ENCODE data around the gene DNAJB2. TPM values are rescaled to one million over a fixed set of nuclear protein-coding genes. Genes with fewer than 3 reads are reported as not detected.
A peak's percentile ranks its signal among the peaks of the same experiment; 100 is the strongest.

The DNAJB2 gene
- total RNA-seq, 1 donor from 2014 or later = 60.0 TPM

DNA sequence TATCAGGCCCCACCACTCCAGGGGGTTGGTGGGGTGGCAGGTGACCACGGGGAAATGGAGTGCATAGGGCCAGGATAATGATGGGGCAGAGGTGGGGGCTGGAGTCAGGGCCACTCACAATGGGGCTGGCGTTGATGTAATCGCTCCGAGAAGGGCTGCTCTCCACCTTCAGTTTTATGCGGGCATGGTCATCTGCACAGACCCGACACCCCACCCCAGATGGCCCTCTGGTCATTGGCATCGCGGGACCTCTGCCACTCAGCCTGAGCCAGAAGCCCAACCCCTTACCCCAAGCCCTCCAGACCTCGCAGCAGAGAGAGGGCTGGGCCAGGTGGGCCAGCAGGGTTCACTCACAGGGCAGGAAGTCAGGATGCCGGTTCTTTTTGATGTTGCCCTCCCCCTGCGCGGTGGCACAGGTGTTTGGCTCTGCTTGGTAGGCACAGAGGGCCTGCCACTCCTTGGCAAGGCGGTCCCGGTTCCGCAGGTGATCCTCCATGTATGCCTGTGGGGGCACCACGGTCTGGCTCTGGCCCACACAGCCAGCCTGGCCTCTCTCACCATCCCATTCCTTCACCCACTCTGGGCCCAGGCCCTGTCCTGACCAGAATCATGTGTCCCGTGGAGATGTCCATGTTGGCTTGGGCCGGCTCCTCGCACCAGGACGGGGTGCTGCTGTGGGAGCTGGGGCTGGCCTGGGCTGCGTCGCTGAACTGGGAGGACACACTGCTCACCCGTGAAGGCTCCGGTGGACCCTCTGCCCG lies 17.6 kb downstream of the DNAJB2 start:
- Histone ChIP-seq H3K36me3 (ENCODE audit: control insufficient read depth, insufficient read depth, low read length) (no peaks in the 10 kb centered on the region), H3K4me3 (ENCODE audit: low read depth, low read length) (no peak overlapping the region), H3K27me3 (ENCODE audit: control insufficient read depth, insufficient read depth, low read length) (peaks cover 16% of the 10 kb centered on the region)
- no peak for TF ChIP-seq CTCF (IDR thresholded peaks at IDR 0.05; ENCODE audit: insufficient read depth, low read length, severe bottlenecking)
- no peak for DNase-seq (ENCODE audit: low read depth)
- FAIRE-seq = no peak

DNA sequence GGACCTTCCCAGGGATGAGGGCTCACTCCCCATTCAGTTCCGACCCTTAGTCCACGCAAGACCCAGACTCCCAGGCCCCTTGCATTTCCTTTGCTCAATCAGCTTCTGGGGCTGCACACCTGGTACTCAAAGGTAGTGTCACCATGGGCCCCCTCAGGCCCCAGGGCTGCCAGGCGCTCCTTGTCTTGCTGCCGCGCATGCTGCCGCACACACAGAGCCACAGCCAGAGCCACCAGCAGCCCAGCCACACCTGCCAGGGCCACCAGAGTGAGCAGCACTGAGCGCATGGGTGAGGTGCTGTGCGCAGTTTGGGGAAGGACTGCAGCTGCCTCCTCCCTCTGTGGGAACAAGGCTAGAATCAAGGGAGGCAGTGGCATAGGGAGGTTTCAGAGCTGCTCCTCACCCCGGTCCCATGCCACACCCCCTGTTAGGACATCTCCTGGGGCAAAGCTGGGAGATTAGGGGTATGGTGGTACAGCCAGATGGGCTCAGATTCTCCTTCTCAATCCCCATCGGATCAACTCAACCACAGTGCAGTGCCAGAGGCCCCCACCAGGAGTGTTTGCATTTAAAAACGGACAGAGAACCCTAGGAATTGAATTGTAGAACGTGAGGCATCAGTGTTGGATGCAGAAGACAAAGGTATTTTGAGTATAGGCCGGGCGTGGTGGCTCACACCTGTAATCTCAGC lies 18.7 kb downstream of the DNAJB2 start:
- no peak for FAIRE-seq
- H3K27me3 ChIP-seq (ENCODE audit: control insufficient read depth, insufficient read depth, low read length) = peaks cover 16% of the 10 kb centered on the region
- DNase-seq (ENCODE audit: low read depth) = no peak
- TF ChIP-seq CTCF (IDR thresholded peaks at IDR 0.05; ENCODE audit: insufficient read depth, low read length, severe bottlenecking) = peak; percentile 11
- H3K4me3 ChIP-seq (ENCODE audit: low read depth, low read length) = no peak overlapping the region
- H3K36me3 ChIP-seq (ENCODE audit: control insufficient read depth, insufficient read depth, low read length) = no peaks in the 10 kb centered on the region

DNA sequence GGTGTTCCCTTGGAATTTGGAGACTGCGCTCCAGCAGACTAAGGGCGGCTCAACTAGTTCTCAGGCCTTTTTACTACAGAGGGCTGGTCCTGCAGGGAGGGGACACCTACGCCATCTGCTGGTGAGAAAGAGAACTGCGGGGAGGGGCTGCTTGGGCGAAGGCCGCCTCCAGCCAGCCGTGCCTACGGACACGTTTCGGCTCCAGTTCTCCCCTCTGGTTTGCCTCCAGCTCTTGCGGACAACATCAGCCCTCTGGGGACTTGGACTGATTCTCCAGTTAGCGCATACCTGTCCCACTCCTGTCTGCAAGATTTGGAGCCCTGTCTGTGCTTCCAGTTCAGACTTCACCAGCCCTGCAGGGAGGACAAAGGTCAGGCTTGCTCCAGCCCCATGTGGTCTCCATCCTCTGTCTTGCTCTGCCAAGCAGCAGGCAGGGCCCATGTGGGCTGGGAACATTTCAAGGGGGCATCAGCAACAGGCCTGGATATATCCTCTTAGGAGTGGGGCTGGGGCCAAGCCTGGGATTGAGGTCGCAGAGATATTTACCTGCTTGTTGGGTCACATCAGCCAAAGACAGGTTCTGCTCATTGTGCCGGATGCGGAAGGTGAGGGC lies 19.7 kb downstream of the DNAJB2 start:
- Histone ChIP-seq H3K36me3 (ENCODE audit: control insufficient read depth, insufficient read depth, low read length) (no peaks in the 10 kb centered on the region), H3K4me3 (ENCODE audit: low read depth, low read length) (no peak overlapping the region), H3K27me3 (ENCODE audit: control insufficient read depth, insufficient read depth, low read length) (peaks cover 16% of the 10 kb centered on the region)
- FAIRE-seq (peak; percentile 23), DNase-seq (ENCODE audit: low read depth) (peak; percentile 69)
- TF ChIP-seq CTCF (IDR thresholded peaks at IDR 0.05; ENCODE audit: insufficient read depth, low read length, severe bottlenecking) = peak; percentile 99

GRCh38 chr2:219299372-219299760 lies 20.2 kb downstream of the DNAJB2 start:
- H3K27me3 ChIP-seq (ENCODE audit: control insufficient read depth, insufficient read depth, low read length) = peaks cover 16% of the 10 kb centered on the region

GRCh38 chr2:219300022-219300421 lies 20.9 kb downstream of the DNAJB2 start:
- H3K36me3 ChIP-seq (ENCODE audit: control insufficient read depth, insufficient read depth, low read length) = no peaks in the 10 kb centered on the region
- DNase-seq (ENCODE audit: low read depth) (no peak), FAIRE-seq (no peak)
- peaks cover 16% of the 10 kb centered on the region for H3K27me3 ChIP-seq (ENCODE audit: control insufficient read depth, insufficient read depth, low read length)
- H3K4me3 ChIP-seq (ENCODE audit: low read depth, low read length) = no peak overlapping the region
- TF ChIP-seq CTCF (IDR thresholded peaks at IDR 0.05; ENCODE audit: insufficient read depth, low read length, severe bottlenecking) = no peak

More at GRCh38 chr2:219299372-219299760, 20.2 kb downstream of the DNAJB2 start:
- no peak for TF ChIP-seq CTCF (IDR thresholded peaks at IDR 0.05; ENCODE audit: insufficient read depth, low read length, severe bottlenecking)
- FAIRE-seq (no peak), DNase-seq (ENCODE audit: low read depth) (no peak)
- no peak overlapping the region for H3K4me3 ChIP-seq (ENCODE audit: low read depth, low read length)
- no peaks in the 10 kb centered on the region for H3K36me3 ChIP-seq (ENCODE audit: control insufficient read depth, insufficient read depth, low read length)
